NCI-H446 treated with DMSO at 0.1 percent for 48 hours (cell line): ENCODE data around the gene MED16.
"Not testable (repeated sequence)": the region's sequence is repeated elsewhere in the genome, so short reads cannot be mapped to it uniquely, and the experiment has no call there.

Experiments used
- DNase-seq: peaks from one replicate; lab custom pipeline; 2025; lab: John Stamatoyannopoulos, UW

Gene MED16

DNA sequence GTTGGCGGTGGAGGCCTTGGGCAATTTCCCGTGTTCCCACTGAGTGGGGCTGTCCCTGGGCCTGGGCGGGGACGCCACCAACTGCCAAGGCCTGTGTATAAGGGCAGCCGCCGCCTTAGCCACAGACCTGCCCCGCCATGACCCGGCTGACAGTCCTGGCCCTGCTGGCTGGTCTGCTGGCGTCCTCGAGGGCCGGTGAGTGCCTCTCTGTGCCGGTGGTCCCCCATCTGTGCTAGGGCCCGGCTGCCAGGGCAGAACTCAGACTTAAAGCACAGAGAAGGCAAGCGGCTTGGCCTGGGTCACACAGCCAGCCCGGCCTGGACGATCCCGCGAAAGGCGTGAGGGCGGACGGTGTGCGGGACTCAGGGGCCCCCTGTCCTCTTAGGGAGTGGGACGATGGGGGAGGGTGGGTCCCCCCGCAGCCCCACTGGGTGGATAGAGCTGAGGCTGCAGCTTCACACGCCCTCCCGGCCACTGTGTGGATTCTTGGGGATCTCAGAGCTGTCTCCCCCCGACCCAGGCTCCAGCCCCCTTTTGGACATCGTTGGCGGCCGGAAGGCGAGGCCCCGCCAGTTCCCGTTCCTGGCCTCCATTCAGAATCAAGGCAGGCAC lies 65.2 kb downstream of the MED16 start, which contains the start of gene AZU1:
TSS of gene AZU1 (plus strand) at position 128 of the 612 bp plus-strand sequence. CDS start at position 138, 10 bp downstream.
- no peak for DNase-seq

DNA sequence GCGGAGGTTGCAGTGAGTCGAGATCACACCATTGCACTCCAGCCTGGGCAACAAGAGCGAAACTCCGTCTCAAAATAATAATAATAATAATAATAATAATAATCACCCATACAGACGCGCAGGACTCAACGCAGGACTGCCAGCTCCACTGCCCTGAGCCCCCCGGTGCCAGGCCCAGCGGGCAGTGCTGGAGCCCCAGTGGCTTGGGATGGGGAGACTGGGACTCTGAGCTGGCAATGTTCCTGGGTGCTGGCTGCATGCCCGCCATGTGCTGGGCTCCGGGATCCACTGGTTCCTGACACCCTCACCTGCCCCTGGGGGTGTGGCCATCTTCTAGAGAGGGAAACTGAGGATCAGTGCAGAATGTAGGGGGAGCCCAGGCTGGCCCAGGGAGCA lies 65.7 kb downstream of the MED16 start:
- no peak for DNase-seq

DNA sequence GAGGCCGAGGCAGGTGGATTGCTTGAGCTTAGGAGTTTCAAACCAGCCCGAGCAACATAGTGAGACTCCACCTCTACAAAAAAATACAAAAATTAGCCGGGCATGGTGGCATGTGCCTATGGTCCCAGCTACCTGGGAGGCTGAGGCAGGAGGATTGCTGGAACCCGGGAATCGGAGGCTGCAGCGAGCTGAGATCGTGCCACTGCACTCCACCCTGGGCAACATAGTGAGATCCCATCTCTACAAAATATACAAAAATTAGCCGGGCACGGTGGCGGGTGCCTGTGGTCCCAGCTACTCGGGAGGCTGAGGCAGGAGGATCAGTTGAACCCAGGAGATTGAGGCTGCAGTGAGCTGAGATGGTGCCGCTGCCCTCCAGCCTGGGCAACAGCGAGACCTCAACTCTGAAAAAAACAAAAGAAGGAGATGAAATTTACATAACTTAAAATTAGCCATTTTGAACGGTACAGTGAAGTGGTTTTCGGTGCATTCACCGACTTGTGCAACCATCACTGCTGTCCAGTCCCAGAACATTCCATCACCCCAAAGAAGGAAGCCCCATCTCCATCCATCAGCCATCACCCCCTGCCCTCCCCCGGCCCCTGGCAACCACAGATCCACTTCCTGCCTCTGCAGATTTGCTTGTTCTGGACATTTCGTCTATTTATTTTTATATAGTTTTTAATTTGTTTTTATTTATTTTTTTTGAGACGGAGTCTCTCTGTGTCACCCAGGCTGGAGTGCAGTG lies 66.9 kb downstream of the MED16 start:
- DNase-seq = no peak

DNA sequence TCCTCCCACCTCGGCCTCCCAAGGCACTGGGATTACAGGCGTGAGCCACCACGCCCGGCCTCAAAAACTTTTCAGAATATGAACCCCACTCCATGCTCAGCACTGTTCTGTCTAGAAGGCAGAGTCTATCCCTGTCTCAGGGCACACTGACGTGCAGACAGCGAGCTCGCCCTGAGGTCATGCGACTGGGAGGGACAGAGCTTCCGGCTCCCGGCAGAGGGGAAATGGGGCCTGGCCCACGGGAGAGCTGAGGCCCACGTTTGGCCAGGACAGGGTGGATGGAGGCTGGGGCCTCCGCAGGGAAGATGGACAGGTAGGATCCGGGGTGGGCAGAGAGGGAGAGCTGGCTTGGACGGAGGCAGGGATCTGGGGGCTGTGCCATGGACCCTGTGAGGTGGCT lies 68.1 kb downstream of the MED16 start:
- DNase-seq = no peak

DNA sequence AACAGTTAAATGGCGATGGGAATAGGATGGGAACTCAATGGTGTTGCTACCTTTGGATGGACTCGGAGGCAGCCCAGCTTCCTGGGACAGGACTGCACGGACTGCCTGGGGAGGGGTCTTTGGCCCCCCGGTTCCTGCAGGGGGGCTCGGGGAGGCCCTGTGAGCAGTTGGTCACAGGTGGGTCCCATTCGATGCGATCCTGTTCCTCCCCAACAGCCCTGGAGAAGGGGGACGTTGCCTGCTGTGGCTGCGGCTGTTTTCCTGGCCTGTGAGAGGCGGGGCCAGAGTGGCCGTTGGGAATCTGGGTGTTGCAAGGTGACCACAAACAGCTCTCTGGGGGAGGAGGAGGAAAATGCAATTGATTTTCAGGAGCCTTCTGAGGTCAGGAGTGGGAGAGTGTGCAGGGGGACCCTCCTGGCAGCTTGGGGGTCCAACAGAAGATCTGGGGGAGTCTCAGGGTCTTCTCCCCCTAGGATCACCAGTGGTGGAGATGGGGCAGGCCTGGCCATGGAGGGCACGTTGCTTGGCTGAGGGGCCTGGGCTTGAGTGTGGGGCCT lies 69.3 kb downstream of the MED16 start:
- DNase-seq = no peak

DNA sequence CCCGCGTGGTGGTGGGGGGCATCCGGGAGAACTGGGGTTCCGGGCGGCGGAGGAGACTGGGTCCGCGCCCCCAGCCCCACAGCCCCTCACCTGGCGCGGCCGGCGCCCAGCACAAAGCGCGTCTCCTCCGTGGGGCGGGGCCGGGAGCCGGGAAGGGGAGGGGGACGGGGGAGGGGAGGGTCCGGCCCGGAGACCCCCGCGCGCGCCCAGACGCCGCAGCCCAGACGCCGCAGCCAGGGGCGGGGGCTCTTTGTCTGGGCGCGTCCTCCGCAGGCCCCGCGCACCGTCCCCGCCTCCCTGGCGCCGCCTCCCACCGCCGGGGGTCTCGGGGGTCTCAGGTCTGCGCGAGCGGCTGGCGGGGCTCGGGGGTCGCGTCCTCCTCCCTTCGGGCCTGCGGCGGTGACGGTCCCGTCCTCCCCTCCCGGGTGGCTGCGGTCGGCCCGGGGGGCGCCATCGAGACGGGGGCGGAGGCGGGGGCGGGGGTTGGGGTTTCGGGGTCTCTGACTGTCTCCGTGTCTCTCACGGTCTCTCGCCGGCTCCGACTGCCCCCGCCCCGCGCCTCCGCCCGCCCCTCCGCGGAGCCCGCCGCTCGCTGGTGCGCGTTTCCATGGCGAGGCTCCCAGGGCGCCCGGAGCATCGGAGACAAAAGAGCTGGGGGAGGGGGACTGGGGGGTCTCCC lies 71.0 kb downstream of the MED16 start, which contains the start of gene PLPPR3:
TSS of gene PLPPR3 (minus strand) at position 131 of the 679 bp plus-strand sequence. CDS start 396 bp downstream, outside the sequence.
- DNase-seq = no peak

DNA sequence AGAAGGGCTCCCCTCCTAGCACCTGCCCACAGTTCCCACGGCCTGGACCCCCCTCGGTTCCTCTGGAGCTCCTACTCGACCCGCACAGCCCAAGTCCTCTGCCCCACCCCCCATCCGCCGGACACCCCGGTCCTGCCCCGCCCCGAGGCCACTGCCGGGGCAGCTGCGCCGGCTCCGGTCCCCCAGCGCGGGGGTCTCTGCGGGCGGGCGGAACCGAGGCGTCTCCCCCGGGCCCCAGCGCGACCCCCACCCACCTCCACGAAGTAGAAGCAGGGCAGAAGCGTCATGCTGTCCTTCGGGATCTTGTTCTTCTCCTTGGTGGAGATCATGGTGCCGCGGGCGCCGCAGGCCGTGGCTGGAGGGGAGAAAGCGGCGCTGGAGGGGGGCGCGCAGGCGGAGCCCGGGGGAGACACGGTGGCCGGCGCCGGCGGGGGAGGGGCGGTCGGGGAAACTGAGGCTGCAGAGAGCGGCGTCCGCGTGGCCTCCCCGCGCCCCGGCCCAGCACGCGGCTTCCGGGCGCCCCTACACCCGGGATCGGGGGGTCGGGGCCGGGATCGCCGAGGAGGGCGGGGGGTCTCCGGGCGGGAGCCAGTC lies 71.7 kb downstream of the MED16 start:
- DNase-seq = no peak

DNA sequence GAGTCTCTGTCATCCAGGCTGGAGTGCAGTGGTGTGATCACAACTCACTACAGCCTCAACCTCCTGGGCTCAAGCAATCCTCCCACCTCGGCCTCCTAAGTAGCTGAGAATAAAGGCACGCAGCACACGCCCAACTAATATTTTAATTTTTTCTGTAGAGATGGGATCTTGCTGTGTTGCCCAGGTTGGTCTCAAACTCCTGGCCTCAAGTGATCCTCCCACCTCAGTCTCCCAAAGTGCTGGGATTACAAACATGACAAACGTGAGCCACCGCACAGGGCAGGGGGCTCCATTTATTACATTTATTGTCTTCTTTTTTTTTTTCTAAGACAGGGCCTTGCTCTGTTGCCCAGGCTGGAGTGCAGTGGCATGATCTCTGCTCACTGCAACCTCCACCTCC lies 72.8 kb downstream of the MED16 start:
- DNase-seq = not testable (repeated sequence)
